IPS DF 6.9 (cell line): ENCODE data around the gene LPCAT1.

Experiments
- DNase-seq: peaks from one replicate; pipeline ENCODE4 v3.0.0-alpha.2; 2013; ENCODE audit warnings: low read depth, low spot score
- H3K27ac ChIP-seq: one replicate; pipeline ENCODE4 v1.5.1; 2013; ENCODE audit warnings: low read length, control low read depth
- H3K27me3 ChIP-seq: 2 replicates; pipeline ENCODE4 v1.6.1; 2013; ENCODE audit warnings: mild to moderate bottlenecking, low read length; ENCODE audit not compliant: control insufficient read depth, insufficient read depth
- H3K36me3 ChIP-seq: 2 replicates; pipeline ENCODE4 v1.6.1; 2013; ENCODE audit warnings: low read length; ENCODE audit not compliant: control insufficient read depth, insufficient read depth
- H3K4me1 ChIP-seq: 2 replicates; pipeline ENCODE4 v1.6.1; 2013; ENCODE audit warnings: low read length; ENCODE audit not compliant: control insufficient read depth, insufficient read depth
- H3K4me3 ChIP-seq: 2 replicates; pipeline ENCODE4 v1.5.1; 2013; ENCODE audit warnings: mild to moderate bottlenecking, low read length
- H3K9me3 ChIP-seq: 2 replicates; pipeline ENCODE4 v1.6.1; 2013; ENCODE audit warnings: low read length, inconsistent platforms; ENCODE audit not compliant: control insufficient read depth, insufficient read depth
- WGBS: extraction: QIAGEN DNeasy Blood & Tissue Kit; methylation state at CpG from one replicate; pipeline ENCODE4 v1.1.7; 2013; ENCODE audit warnings: mixed read lengths, missing lambda C conversion rate; ENCODE audit not compliant: insufficient read length, insufficient coverage; 5-methylcytosine and 5-hydroxymethylcytosine counted together

LPCAT1 gene

DNA sequence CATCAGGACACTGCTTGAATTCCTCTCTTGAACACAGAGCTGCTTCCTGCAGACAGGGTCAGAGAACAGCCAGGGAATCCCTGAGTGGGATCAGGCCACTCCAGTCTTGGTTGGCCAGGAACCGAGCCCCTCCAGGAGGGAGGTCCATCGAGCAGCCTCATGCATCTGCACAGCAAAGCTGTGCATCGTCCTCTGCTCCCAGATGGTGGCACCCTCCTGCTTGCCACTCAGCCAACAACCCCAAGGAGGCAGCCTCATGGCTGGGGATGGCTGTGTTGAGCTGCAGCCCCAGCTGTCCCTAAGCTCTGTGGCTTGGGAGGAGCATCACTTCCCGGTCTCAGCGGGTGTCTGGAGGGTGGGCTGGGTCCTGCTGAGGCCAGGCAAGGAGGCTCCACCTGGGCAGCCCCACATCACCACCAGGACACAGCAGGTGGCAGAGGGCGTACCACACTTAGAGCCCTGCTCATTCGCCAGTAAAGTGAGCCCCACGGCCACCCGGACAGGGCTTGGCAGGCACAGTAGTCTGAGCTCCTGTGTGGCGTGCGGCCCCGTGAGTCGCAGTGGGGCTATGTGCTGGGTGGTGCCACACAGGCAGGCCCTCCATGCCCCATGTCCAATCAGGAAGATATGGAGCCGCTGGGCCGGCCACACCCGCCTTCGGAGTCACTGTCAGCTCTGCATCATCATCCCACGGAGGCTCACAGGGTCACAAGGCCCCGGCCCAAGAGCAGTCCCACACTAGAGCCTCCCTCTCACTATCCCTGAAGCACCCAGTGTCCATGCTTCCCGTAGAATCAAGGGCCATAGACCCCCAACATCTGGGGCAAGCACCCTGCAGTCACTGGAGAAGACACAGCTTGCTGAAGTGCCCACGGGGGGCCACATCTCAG lies 11.9 kb downstream of the LPCAT1 start:
- no peak for DNase-seq
- Histone ChIP-seq H3K27me3 (no peaks in the 10 kb centered on the region), H3K9me3 (no peaks in the 10 kb centered on the region), H3K4me1 (peaks cover 34% of the 10 kb centered on the region), H3K4me3 (no peak overlapping the region), H3K27ac (no peak overlapping the region), H3K36me3 (peaks cover 26% of the 10 kb centered on the region)
- no CpG with 5 or more reads among the region's 21 CpGs for WGBS

DNA sequence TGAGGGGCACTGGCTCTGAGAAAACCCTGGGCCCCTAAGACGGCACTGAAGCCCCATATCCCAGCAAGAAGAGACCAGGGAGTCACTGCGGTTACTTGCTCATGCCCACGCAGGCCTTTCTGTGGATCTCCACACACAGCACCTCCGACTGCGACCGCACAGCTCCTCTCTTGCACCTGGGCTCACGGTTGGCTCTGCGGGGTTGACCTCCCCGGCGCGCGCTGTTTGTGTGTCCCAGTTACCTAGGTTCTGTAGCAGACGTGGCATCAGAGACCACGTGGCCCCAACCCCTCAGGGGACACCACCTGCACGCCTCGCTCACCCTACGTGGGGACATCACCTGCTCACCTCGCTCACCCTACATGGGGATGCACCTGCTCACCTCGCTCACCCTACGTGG lies 12.7 kb downstream of the LPCAT1 start:
- no peak overlapping the region for H3K27ac ChIP-seq
- no peaks in the 10 kb centered on the region for H3K27me3 ChIP-seq
- peaks cover 37% of the 10 kb centered on the region for H3K4me1 ChIP-seq

DNA sequence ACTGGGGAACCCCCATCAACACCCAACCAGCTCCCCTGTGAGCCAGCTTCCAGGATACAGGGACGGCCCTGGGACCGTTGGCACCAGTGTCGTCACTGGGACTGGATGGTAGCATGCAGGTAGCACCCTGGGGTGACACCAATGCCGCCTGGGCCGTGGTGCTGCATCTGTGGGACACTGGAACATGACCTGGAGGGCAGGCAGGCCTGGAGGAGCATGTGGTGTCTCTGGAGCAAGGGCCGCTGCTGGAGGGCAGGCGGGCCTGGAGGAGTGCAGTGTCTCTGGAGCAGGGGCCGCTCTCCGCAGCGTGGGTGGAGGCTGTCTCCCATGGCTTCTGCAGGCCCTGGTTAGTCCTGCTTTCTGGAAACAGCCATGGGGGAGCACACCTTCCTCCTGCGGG lies 13.1 kb downstream of the LPCAT1 start:
- Histone ChIP-seq H3K27me3 (no peaks in the 10 kb centered on the region), H3K27ac (no peak overlapping the region), H3K4me3 (no peak overlapping the region), H3K36me3 (peaks cover 28% of the 10 kb centered on the region), H3K9me3 (no peaks in the 10 kb centered on the region), H3K4me1 (peaks cover 37% of the 10 kb centered on the region)
- no peak for DNase-seq
- no CpG with 5 or more reads among the region's 11 CpGs for WGBS

More for the DNA sequence above, 12.7 kb downstream of the LPCAT1 start:
- Histone ChIP-seq H3K9me3 (no peaks in the 10 kb centered on the region), H3K4me3 (no peak overlapping the region), H3K36me3 (peaks cover 28% of the 10 kb centered on the region)
- no CpG with 5 or more reads among the region's 20 CpGs for WGBS
- no peak for DNase-seq

- Histone ChIP-seq H3K27me3 (no peaks in the 10 kb centered on the region), H3K4me1 (peaks cover 39% of the 10 kb centered on the region), H3K4me3 (no peak overlapping the region), H3K9me3 (no peaks in the 10 kb centered on the region), H3K36me3 (peaks cover 28% of the 10 kb centered on the region), H3K27ac (no peak overlapping the region)
- DNase-seq: no peak
- WGBS: 100% methylated on average over 1 of the region's 18 CpGs
Measured at GRCh38 chr5:1510151-1510561, 13.6 kb downstream of the LPCAT1 start.

- Histone ChIP-seq H3K27ac (no peak overlapping the region), H3K4me1 (peaks cover 38% of the 10 kb centered on the region), H3K36me3 (peaks cover 28% of the 10 kb centered on the region), H3K27me3 (no peaks in the 10 kb centered on the region), H3K4me3 (no peak overlapping the region), H3K9me3 (no peaks in the 10 kb centered on the region)
- WGBS: no CpG with 5 or more reads among the region's 30 CpGs
- DNase-seq: no peak
Measured at GRCh38 chr5:1509346-1510085, 14.2 kb downstream of the LPCAT1 start.

- no peak for DNase-seq
- H3K4me1 ChIP-seq: peaks cover 31% of the 10 kb centered on the region
- H3K27me3 ChIP-seq: no peaks in the 10 kb centered on the region
Measured at GRCh38 chr5:1508659-1509290, 15.0 kb downstream of the LPCAT1 start.

GRCh38 chr5:1507961-1508658 lies 15.7 kb downstream of the LPCAT1 start:
- DNase-seq: no peak
- Histone ChIP-seq H3K4me3 (no peak overlapping the region), H3K4me1 (peaks cover 26% of the 10 kb centered on the region), H3K36me3 (peaks cover 28% of the 10 kb centered on the region), H3K27me3 (no peaks in the 10 kb centered on the region), H3K9me3 (no peaks in the 10 kb centered on the region), H3K27ac (no peak overlapping the region)
- no CpG with 5 or more reads among the region's 23 CpGs for WGBS

More at GRCh38 chr5:1508659-1509290, 15.0 kb downstream of the LPCAT1 start:
- no CpG with 5 or more reads among the region's 30 CpGs for WGBS
- peaks cover 28% of the 10 kb centered on the region for H3K36me3 ChIP-seq
- H3K9me3 ChIP-seq: no peaks in the 10 kb centered on the region
- H3K4me3 ChIP-seq: no peak overlapping the region
- no peak overlapping the region for H3K27ac ChIP-seq

DNA sequence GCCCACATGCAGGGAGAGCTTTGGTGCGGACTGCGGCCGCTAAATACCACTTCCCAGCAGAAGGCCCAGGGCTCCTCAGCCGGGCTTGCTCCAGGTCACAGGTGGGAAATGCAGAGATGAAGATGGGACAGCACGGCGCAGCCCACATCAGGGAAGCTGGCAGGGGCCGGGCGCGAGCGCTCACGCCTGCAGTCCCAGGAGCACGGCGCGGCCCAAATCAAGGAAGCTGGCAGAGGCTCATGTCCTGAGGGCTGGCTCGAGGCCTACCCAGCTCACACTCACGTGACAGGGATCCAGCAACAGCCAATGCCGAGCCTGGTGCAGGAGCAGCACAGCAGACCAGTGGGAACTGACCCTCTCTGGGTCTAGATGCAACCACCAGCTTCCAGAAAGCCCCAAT lies 16.3 kb downstream of the LPCAT1 start:
- H3K27ac ChIP-seq: no peak overlapping the region
- no CpG with 5 or more reads among the region's 17 CpGs for whole genome bisulfite sequencing
- H3K9me3 ChIP-seq: no peaks in the 10 kb centered on the region
- H3K4me3 ChIP-seq: no peak overlapping the region
- no peak for DNase-seq
- H3K36me3 ChIP-seq: peaks cover 26% of the 10 kb centered on the region
- no peaks in the 10 kb centered on the region for H3K27me3 ChIP-seq
- peaks cover 25% of the 10 kb centered on the region for H3K4me1 ChIP-seq

DNA sequence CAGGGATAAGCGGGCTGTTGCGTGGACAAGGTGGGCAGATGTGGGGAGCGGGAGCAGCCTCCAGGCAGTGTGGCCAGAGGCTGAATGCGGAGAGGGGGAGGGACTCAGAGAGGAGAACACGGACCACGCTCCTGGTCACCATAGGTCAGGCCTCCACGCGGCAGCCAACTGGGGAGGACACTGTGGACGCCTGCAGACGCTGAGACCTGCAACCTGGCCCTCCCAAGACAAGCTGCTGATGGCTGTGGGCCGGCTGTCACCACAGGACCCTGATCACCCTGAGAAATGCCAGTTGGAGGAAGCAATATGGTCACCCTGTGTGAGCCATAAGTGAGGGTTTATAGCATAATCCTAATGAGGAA lies 16.8 kb downstream of the LPCAT1 start:
- no peak for DNase-seq
- WGBS: no CpG with 5 or more reads among the region's 11 CpGs
- Histone ChIP-seq H3K27ac (no peak overlapping the region), H3K27me3 (no peaks in the 10 kb centered on the region), H3K36me3 (peaks cover 25% of the 10 kb centered on the region; the same call in 1 of the 2 replicates), H3K9me3 (no peaks in the 10 kb centered on the region), H3K4me3 (no peak overlapping the region), H3K4me1 (peaks cover 28% of the 10 kb centered on the region)
